DLD1 (cell line): ENCODE results near the gene S100A3.

Experiments
- in situ Hi-C: cut with HindIII; loops from 2 replicates; pipeline ENCODE4 v1.10.0; 2017; ENCODE audit warnings: low sequenced_read_pairs

Gene S100A3

DNA sequence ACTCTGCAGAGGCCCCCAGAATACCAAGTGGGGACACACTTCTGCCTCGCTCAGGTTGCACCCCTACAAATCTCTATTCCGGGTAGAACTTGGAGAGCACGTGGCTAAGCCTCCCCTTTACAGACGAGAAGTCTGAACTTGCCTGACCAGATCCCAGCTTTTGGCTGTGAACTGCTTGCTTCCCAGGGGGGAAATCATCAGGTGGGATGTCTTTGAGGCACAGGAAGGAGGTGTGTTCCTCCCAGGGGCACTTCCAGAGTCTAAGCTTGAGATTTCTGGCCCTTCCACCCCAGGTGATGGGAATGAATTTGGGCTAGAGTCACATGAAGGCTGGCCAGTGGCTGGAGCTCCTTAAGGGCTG lies 1.3 kb upstream of the S100A3 start:
- in situ Hi-C loops, result no loop called here

DNA sequence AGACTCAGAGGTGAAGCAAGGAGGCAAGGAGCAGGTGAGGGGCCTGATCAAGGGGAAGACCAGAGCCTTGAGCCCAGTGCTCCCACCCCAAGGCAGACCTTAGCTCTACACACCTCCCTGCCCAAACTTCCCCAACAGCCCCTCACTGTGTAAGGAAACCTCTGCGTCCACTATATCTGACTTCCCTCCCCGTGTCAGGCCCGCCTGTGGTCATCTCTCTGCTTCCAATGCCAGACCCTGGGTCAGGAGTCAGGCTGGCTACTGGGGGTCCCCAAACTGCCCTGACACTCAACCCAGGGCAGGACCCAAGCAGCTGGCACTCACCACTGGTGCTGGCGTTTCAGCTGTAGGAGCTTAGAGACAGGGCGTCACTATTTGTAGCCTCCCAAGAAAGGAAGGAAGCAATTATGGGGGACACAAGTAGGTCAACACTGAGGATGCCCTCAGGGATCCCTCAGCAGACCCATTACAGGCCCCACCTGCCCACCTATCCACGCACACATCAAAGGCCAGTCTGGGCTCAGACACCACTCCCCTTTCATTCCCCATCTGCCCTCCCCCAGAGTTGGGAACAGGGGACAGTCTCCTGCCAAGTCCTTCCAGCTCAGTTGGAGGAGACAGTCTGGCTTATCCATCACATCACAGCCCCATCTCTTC lies 811 bp upstream of the S100A3 start:
- in situ Hi-C loops, result no loop called here

DNA sequence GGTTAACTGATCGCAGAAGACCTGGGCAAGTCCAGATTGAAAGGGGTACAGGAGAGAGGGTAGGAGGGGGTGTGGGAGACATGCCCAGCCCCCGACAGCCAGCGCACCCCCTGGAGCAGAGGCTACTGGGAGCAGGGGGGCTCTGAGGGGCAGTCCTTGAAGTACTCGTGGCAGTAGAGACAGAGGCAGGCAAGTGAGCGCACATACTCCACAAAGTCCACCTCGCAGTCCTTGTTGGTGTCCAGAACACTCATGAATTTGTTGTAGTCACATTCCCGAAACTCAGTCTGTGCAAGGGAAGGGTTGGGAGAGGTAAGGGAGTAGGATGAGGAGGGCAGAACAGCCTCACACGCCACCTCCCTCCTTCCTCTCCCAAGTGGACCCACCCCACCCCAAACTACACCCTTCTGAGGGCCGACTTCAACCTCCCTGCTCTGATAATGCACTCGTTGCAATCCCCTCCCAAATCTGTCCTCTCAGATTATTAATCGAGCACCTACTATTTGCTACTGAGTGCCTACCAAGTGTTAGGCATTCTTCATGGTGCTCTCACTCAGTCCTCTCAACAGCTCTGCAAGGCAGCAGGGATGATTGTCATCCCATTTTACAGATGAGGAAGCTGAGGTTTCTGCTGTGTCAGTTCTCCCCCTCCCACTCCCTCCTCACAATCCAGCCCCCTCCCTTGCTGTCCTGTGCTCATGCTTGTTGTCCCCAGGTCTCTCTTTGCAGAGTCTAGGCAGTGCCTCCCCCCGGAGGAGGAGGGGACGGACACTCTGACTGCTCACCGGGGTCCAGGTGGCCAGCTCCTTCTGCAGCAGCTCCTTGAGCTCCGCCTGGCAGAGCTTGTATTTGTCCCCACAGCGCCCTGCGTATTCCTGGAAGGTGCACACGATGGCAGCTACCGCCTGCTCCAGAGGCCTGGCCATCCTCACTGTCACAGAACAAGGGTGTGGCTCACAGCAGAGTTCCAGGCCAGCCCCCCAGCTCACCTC lies 1.2 kb downstream of the S100A3 start:
- in situ Hi-C loops, result no loop called here

DNA sequence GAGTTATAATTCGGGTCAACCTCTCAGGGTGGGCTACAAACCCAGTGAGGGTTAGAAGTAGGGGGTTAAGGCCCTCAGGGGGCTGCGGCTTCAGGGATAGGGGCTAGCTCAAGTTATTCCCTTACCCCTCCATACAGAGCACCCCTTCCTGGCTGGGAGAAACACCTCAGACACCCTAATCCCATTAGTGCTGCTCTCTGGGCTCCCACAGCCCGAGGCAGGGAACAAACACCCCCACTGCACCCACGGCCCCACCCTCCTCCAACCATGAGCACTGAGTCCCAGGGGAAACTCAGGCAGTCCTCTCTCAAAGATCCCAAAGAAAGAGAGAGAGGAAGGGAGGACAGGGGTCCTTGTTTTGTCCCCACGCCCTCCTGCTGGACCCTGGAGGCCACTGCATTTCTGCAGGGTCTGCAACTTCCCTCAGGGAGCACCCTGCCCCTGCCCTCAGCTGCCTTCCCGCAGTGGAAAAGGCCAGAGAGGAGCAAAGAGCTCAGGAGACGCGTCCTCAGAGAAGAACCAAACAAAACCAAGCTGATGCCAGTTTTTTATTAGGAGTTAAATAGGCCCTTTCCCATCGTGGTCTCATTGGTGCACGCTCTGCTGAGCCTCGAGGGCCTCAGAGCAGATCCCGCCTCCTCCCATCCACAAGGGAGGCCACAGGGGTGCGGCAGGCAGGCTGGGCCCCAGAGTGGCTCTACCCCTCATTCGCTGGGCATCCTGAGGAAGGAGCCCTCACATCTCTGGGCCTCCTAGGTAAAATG lies 2.1 kb downstream of the S100A3 start:
- in situ Hi-C loops, result no loop called here

DNA sequence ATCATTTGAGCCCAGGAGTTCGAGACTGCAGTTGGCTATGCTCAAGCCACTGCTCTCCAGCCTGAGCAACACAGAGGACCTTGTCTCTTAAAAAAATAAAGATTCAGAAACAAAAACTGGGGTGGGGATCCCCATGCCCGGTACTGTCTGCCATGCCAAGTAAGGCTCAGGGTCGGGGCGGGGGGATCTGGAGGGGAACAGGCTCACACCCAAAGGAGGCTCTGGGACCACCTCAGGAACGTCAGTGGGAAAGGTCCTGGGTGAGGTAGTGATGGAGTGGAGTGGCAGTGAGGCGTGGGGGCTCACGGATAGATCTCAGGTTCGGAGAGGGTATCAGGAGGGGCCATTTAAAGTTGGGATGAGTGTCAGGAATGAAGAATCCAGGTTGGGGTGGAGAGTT lies 2.7 kb downstream of the S100A3 start:
- in situ Hi-C loops, result no loop called here

DNA sequence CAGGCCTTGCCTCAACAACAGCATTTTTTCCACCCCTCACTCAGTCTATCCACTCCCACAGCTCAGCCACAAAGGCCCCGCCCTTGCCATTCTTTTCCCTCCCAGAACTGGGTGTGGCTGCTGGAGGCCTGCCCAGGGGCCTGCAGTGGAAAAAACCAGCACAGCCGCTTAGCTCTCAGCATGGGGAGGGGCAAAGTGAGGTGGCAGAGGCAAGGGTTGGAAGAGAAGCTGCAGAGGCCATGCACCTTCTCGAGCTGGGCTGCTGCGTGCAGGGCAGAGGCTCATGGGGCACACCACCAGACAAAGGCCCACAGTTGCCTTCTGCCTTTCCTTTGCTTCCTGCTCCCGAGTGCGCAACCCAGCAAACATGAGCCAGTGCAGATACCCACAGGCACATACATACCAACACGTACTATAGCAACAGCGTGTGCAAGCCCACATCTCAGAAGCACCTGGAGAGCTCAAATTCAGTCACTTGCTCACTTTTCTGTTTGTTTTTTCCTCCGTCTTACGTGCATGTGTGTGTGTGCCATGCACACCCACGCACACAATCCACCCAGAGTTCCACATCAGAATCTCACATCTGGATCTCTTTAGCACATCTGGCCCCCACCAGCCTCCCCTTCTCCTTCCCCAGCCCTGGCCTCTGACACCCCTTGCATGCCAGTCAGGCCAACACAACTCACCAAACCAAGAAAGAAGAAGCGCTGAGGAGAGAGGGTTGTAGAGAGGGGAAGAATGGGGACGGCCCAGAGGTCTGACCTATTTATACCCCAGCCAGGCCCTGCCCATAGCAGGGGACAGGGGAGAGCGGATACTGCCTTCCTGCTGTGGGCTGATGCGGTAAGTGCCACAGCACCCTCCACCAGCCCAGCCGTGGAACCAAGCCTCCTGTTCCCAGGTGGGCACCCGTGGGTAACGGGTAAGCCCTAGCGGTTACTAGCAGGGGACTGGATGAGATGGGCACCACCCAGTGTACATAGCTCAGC lies 3.7 kb downstream of the S100A3 start, which contains the start of gene S100A4:
Gene S100A4, minus strand, starts transcription at position 740 of the 989 bp plus-strand sequence. CDS start 1,012 bp downstream, outside the sequence.
- in situ Hi-C loops, result no loop called here

GRCh38 chr1:153544453-153545066 lies 4.5 kb downstream of the S100A3 start:
- in situ Hi-C loops, result no loop called here

DNA sequence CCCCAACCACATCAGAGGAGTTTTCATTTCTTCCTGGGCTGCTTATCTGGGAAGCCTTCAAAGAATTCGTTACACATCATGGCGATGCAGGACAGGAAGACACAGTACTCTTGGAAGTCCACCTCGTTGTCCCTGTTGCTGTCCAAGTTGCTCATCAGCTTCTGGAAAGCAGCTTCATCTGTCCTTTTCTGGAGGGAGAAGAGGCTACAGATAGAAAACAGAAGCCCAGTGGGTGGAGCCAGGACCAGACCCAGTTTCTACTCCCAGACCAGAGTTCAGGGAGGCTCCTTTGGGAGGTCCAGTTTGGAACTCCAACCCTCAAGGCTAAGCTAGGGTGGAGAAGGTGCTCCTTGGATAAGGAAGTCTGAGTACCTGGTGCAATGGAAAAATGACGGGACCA lies 5.3 kb downstream of the S100A3 start:
- in situ Hi-C loops, result no loop called here

DNA sequence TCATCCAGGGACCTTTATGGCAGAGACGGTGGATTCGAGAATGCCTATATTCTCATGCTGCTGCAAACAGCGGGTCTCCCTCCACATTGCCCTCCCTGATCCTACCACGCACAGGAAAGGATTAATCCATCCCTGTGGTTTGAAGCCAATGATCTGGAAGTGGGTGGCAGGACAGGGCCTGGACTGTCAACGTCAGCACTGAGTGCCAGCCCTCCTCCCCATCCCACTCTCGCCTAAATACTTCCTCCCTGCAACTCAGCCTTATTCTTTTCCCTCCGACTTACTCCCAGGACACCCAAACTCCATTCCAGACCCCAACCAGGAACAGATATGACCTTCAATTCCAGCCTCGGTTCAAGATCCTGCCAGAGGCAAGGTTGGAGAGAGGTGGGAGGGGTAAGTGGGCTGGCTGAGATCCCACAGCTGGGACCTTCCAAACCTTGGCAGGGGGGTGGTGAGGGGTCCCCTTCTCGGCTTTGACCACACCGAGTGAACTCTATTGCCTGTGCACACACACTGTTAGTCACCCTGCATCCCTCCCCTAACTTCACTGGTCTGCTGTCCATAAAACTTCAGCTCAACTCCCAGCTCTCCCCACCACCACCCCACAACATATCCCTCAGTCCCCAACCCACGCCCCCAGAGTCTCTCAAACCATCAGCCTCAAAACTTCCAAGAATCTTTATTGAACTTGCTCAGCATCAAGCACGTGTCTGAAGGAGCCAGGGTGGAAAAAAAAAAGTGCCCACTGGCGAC lies 5.9 kb downstream of the S100A3 start:
- in situ Hi-C loops, result no loop called here

DNA sequence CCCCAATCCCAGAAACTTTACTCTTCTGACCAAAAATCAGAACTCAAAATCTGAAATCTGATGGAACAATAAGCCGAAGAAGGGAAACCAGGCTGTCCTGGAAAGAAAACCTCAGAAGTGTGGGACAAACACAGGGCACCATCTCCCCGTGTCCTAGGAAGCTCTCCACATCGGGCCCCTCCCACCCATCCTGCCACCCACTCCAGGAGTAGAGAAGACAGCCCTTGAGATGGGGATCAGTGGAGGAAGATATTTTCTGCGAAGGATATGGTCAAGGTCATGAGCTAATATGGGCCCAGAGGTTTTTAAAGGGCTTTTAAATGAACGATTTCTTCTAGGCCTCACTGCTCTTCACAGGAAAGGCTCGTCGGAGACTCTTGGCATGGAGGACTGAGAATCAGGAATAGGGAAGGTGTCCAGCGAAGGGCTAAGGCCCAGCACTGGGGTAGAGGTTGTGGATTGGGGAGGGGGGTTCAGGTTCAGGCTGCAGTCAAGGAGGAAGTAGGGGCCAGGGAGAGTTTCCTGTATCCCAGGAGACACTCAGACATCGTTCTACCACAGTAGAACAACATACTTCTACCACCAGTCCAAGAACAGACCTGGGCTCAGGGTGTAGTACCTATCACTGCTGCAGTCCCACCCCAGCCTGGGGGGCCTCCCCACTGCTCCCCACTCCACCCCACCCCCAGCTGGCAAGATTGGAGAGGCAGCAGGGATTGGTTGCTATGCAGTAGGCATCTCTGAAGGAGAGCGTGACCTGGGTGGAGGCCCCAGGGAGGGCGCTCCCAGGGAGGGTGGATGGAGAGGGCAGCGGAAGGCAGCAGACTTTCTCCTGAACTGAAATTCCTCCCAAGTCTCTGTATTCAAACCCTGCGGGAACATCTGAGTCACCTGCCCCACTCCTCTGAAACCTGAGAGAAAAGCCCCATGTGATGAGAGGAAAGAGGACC lies 7.1 kb downstream of the S100A3 start:
- in situ Hi-C loops, result no loop called here

- in situ Hi-C loops, result no loop called here
These were observed 8.4 kb downstream of the S100A3 start, which contains the start of gene S100A5 for GRCh38 chr1:153540394-153541361. Gene S100A5 (minus strand): TSS chr1:153540934. CDS start chr1:153540191, 743 bp downstream.

DNA sequence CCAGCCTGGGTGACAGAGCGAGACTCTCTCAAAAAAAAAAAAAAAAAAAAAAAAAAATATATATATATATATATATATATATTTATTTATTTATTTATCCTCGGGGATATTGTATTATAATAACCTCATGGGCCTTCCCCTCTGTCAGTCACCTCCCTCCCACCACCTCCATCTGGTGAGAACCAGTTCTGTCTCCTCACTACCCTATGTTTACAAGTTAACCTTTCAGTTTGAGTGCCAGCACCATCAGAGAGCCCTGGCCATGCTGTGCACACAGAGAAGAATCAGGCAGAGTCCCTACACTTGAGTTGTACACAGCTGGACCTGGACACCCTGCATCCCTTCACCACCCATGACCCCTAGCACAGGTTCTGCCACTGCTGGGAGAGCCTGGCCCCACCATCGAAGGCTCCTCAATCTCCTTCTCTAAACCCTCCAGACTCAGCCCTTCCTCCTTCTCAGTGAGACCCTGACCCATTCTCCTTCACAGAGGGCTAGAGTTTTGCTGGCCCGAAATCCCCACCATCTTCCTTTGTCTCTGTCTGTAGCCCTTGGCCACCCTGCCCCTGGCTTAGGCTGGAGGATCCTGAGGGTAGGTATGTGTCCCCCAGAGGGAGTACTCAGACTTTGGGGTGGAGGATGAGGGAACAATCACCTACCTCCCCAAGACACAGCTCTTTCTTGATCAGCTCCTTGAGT lies 9.5 kb downstream of the S100A3 start:
- in situ Hi-C loops, result no loop called here

- in situ Hi-C loops, result no loop called here
These were observed 10.7 kb downstream of the S100A3 start for GRCh38 chr1:153538315-153538821.

GRCh38 chr1:153537376-153537730 lies 11.7 kb downstream of the S100A3 start:
- in situ Hi-C loops, result no loop called here

DNA sequence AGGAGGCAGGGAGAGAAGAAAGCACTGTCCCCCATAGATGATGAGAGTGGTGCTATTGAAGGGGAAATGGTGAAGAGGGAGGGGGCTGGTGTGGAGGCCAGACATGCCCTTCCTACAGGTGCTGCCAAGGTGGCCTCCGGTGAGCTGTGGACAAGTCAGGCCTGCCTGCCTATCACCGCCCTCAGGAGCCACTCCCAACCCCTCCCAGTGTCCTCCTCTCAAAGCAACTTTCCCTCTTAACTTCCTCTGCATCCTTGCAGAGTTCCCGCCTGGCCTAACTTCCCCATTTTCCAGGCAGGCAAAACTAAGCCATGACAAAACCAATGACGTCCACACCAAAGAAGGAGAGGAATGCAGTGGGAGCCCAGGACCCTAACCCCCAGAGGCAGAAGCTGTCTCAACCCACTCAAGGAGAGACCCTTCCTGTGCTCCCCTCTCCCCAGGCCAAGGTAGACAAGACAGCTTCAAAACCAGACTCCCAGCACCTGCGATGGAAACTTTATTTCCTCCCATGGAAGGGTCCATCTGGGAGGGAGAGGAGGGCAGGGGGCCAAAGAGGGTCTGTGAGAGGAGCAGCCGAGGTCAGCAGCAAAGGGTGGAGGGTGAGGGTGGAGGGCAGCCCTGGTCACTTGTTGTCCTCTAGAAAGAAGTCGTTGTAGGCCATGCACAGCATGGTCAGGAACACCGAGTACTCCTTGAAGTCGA lies 12.2 kb downstream of the S100A3 start:
- in situ Hi-C loops, result no loop called here
